ENCODE results near the gene SLC44A5.

DNA sequence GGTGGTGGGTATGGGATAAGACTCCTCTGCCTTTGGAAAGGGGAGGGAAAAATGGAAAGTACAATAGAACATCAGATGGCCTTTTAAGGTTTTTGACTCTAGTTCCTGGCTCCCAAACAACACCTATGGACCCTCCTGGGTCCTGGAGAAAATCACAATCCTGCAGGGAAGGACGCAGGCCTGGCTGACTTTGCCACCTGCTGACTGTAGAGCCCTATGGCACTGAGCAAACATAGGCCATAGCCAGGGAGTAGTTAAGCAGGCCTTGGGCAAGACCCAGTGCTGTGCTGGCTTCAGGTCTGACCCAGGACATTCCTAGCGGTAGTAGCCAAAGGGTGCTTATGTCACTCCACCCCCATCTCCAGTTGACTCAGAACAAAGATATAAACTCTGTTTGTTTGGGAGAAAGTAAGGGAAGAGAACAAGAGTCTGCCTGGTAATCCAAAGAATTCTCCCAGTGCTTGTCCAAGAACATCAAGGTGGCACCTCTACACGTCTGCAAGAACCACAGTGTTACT lies 149.0 kb downstream of the SLC44A5 start:
- TF ChIP-seq POLR2A (IDR thresholded peaks at IDR 0.05; ENCODE audit: low read length) = no peak
- no peak for TF ChIP-seq GATA1 (IDR thresholded peaks at IDR 0.05; ENCODE audit: low read depth, low read length)

All from erythroblast (primary cell).